Activated CD4-positive, alpha-beta T cell treated with anti-CD3 and anti-CD28 coated beads, Interleukin-2, amount 50 U/mL, for 48 hours (primary cell): Measurements from ENCODE around the gene USP53.
"Not testable (repeated sequence)": the region's sequence is repeated elsewhere in the genome, so short reads cannot be mapped to it uniquely, and the experiment has no call there.

ENCODE experiments used
- DNase-seq, 2 experiments: peaks; one replicate each; pipeline ENCODE4 v3.0.0-alpha.2; 2020

Gene USP53

DNA sequence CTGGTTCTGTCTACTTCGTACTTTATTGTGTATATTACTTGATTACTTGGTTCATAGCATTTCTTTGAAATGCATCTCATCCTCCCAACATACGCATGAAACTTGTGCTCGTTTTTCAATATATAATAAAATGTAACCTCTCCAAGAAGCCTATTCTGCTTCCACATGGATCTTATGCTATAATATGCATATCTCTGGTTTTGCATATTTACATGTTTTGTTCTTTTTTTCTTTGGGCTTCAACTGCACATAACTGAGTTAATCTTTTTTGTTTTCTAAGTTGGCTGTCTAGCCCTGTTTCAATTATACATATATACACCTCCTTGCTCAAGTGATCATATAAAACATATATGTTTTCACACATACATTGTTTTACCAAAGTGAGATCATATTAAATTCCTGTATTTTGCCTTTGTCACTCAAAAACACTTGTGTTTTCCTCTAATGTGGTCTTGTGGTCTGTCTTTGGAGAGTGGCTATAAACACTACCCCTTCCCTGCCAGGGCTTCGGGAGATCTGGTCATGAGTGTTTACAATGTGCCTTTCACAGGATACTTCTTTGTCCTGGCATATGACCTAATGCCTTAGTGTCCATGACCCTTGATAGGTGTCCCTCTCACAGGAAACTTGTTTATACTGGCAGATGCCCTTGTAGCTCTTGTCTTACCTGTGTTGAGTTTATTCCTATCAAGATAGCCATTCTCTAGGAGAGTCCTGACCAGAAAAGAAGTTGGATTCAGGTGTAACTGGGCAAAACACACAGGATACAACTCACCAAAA lies 17.6 kb downstream of the USP53 start:
- no peak for DNase-seq

DNA sequence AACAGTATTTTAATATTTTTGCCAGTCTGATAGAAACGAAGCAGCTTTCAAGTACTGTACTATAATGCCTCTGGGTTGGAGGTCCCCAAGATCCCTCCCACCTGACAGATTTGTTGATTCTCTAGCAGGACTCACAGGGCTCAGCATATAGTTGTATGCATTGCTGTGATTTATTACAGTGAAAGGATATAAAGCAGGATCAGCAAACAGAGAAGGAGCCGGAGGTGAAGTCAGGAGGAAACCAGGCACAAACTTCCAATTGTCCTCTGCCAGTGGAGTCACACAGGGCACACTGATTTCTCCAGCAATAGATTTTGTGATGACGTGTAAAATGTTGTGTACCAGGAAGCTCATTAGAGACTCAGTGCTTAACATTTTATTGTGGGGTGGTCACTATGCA lies 19.0 kb downstream of the USP53 start:
- no peak for DNase-seq

DNA sequence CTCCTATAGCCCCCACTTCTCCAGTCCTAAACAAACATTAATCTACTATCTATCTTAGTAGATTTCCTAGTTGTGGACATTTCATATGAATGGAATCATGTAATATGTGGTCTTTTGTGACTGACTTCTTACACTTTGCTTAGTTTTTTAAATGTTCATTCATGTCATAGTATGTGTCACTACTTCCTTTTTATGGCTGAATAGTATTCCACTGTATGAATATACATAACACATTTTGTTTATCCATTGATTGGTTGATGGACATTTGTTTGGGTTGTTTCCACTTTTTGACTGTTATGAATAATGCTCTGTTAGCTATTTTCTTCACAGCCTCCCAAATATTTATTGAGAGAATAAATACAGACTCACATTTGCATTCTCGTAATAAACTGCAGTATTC lies 19.8 kb downstream of the USP53 start:
- DNase-seq, result no peak

DNA sequence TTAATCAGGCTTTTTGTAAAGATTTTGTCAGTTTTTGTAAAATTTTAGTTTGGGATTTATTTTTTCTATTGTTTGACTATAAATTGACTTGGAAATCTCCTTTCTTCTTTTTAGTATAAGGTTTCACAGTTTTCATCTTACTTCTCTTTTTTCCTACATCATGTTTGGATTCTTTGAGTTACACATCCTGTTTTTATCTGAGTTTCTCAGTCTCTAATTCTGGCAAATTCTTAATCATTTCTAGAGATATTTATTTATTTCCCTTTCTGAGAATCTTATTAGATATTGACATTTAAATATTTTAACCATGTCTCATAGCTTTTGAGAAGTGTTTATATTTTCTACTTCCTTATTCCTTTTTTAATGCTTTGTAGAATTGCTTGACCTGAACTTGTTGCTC lies 20.7 kb downstream of the USP53 start:
- DNase-seq, result no peak

DNA sequence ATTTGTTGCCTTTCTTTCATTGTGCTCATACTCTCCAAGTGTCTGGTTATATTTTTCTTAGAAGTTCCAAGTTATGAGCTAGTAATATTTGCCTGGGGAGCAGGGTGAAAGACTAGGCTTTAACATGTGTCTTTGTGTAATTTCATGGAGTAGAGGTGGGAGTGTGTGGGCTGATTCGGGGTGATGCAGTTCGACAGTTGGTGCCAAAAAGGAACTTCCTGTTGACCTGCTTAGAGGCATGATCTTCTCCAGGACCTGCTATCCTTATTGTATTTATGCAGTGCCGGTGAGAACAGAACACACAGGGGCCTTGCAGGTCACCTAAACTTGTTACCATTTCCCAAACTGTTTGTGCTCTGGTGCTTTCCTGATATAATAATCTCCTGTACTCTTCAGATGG lies 21.2 kb downstream of the USP53 start:
- DNase-seq, result no peak

DNA sequence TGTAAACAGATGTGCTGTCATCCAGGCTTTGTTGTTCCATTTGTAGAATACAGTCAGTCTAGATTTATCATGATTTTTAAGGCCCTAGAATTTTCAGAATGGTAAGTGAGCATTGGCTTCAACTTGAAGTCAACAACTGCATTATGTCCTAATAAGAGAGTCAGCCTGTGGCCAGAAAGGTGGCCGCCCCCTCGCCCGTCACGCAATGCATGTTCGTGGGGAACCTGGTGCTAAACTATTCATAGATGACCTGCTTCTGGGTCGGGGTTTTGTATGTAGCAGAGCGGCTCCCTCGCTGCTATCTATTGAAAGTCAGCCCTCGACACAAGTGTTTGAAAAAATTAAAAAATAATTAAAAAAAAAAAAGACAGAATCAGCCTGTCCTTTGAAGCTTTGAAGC lies 24.7 kb downstream of the USP53 start:
- no peak for DNase-seq

DNA sequence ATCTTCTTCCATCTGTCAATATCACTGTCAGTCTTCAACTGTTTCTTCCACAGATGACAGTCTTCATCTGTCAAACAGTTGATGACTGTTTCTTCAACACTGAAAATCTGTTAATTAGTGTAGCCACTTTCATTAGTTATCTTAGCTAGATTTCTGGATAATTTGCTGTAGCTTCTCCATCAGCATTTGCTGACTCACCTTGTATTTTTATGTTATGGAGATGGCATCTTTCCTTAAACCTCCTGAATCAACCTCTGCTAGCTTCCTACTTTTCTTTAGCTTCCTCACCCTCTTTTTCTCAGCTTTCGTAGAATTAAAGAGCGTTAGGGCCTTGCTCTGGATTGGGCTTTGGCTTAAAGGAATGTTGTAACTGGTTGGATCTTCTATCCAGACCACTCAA lies 25.1 kb downstream of the USP53 start:
- no peak for DNase-seq

DNA sequence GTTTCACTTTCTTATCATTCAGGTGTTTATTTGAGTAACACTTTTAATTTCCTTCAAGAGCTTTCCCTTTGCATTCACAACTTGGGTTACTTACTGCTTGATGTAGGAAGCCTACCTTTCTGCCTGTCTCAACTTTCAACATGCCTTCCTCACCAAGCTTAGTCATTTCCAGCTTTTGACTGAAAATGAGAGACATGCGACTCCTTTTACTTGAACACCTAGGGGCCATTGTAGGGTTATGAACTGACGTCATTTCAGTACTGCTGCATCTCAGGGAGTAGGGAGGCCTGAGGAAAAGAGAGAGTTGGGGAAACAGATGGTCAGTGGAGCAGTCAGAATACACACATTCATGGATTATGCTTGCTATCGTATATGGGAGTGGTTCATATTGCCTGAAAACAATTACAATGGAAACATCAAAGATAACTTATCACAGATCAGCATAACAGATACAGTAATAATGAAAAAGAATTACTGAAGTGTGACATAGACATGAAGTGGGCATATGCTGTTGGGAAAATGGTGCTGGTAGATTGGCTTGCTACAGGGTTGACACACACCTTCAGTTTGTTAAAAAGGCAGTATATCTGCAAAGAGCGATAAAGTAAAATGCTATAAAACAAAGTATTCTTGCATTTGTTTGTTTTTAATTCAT lies 25.7 kb downstream of the USP53 start:
- DNase-seq, result peak in 1 of 2 experiments; percentile 7

DNA sequence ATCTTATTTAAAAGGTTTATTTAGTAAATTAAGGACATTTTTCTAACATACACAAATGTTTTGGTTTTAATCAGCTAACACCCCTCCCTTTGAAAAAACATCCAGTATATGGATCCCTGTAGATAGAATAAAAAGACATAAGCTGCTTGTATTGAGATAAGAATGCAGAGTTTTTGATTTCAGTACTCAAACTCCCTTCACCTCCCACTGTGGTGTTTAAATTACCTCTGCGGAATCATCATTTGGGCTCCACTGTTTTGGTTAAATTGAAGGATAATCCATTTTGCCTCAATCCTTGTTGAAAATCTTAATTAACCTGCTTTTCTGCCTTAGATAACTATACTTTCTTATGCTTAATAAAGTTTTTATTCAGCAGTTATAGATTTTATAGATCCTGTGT lies 27.6 kb downstream of the USP53 start:
- no peak for DNase-seq

DNA sequence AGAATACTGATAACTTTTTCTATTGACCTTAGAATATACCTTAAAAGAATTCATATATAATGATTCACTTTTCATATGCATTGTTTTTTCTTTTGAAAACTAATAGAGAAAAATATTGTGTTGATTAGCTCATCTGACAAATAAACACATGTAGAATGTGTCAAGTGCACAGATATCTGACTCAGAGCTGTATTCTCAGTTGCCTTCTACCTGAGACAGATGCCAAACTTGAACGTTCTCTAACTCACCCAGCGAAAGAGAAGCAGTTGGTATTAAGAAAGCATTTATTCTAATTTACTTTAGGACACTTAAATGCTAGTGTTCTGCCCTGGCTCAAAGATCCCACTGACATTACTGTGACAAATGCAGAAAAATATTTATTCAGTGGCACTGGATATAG lies 28.1 kb downstream of the USP53 start:
- no peak for DNase-seq

DNA sequence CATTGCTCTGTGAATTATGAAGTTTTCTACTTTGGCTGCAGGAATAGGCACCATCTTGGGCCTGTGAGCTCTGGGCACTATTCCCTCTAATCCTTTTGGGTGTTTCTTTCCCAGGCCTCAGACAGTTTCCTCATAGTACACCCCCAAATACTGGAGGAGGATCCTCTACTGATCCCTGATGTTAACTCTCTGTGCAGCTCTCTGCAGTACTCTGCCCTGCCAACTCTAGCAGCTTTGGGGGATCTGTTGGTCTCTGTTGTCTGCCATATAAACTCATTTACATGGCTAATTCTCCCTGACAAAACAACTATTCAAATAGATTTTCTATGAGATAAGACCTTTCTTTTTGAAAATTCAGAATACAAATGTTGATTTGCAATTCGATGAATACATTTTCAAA lies 29.9 kb downstream of the USP53 start:
- DNase-seq, result no peak

DNA sequence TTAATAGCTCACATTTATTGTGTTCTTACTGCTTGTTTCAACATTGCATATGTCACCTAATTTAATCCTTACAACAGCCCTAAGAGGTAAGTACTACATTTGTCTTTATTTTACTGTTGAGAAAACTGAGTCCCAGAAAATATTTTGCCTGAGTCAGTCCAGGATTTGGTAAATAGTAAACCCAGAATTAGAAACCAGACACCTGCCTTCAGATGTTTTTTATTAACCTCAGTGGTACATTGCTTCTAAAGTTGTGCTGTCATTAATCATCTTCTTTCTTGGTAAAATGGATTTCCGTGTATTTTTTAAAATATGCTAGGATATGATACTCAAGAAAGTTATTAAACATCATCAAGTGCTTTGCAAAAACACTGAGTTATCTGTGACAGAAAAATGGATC lies 31.4 kb downstream of the USP53 start:
- DNase-seq, result no peak

DNA sequence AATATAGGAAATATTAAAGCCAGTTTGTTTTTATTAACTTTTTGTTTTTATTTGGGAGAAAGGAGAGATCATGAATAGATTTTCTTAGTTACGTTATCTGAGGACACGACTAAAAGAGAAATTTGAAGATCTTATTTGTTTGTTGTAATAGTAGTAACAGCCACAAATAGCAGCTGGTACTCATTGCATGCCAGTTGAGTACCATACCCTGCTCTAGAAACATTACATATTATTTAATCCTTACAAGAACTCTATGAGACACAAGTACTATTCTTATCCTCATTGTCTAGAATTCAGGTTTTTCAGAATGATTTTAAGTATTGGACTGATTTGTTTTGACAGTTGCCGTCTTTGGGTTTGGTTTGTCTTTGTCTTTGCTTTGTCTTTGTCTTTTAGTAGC lies 31.8 kb downstream of the USP53 start:
- no peak for DNase-seq

DNA sequence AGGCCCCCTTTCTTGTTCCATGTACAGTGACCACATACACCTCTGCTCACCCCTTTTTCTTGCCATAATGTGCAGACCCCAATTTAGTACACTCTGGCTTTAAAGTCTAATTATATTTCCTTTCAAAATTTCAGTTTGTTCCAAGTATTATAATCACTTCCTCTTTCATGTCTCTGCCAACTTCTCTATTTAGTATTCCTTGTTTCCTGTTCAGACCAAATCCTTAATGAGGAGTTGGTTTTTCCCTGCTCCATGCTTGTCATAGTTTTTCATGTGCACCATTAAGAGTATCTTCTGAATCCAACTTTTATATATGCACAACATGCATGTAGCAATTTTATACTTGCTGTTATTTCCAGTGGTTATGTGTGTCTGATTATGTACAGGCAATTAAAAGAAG lies 32.3 kb downstream of the USP53 start:
- no peak for DNase-seq

DNA sequence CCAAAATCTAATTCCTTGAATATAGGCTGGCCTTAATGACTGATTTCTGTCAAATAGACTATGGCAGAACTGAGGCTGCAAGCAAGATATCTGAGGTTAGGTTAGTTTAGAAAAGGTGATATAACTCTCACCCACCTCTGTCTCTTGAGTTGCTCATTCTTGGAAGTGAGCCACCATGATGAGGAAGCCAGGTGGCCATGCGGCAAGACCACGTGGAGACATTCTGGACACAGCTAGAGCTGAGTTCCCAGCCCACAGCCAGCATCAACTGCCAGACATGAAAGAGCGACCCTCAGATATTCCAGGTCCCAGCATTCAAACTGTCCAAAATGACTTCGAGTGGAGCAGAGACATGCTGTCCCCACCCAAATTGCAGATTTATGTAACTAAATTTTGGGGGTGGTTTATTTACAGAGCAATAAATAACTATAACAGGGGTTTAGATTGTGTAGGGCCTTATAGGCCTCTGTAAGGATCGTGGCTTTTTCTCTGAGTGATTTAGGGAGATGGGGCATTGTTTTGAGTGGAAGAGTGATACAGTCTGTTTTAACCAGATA lies 33.7 kb downstream of the USP53 start:
- no peak for DNase-seq

DNA sequence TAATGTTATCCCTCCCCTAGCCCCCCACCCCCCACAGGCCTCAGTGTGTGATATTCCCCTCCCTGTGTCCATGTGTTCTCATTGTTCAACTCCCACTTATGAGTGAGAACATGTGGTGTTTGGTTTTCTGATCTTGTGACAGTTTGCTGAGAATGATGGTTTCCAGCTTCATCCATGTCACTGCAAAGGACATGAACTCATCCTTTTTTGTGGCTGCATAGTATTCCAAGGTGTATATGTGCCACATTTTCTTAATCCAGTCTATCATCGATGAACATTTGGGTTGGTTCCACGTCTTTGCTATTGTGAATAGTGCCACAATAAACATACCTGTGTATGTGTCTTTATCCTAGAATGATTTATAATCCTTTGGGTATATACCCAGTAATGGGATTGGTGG lies 38.5 kb downstream of the USP53 start:
- DNase-seq, result not testable (repeated sequence)

DNA sequence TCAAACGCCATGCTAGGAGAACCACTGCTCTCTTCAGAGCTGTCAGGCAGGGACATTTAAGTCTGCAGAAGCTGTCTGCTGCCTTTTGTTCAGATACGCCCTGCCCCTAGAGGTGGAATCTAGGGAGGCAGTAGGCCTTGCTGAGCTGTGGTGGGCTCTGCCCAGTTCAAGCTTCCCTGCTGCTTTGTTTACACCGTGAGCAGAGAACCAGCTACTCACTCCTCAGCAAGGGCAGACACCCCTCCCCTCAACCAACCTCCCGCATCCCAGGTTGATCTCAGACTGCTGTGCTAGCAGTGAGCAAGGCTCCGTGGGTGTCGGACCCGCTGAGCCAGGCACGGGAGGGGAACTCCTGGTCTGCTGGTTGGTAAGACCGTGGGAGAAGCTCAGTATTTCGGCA lies 42.7 kb downstream of the USP53 start:
- DNase-seq, result not testable (repeated sequence)

DNA sequence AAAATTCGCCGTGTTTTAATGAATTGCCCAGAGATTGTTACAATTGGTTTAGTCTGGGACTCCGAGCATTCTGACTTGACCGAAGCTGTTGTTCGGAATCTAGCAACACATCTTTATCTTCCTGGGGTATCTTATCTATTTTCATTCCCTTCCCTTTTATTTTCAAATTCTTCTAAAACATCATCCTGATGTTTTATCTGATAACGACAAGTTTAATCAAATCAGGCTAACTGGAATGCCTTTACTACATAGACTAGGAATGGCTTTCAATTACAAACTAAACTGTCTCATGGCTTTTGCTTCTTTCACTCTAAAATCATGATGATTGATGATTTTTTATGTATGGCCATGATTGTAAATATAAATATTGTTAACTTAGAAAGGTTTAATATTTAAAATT lies 48.0 kb downstream of the USP53 start:
- DNase-seq, result no peak

DNA sequence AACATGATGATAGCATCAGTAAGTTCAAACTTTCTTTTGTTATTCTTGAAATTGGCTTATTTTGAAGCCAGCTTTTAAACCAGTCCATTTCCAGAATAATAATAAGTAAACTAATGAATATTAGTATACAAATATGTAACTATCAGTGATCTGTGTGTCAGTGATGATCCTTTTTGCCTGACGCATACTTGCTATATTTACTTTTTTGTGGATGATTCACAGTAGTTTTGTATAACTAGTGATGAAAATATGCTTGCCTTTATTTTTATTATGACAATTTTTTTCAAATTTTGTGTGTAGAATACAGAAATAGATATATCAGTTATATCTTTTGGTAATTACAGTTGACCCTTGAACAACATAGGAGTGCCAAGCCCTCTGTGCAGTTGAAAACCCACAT lies 49.5 kb downstream of the USP53 start:
- no peak for DNase-seq

DNA sequence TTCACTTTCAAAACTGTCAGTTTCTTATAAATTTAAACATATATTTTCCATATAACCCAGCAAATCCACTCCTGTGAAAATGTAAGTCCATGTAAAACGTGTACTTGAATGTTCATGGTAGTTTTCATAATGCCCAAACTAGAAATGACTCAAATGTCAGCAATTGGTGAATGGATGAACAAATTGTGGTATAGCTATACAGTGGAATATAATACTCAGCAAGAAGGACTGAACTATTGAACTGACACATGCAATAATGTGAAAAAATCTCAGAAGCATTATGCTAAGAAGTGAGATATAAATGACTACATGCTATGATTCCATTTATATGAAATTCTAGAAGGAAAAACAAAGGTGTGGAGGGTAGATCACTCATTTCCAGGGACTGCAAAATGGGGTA lies 52.2 kb downstream of the USP53 start:
- DNase-seq, result no peak

DNA sequence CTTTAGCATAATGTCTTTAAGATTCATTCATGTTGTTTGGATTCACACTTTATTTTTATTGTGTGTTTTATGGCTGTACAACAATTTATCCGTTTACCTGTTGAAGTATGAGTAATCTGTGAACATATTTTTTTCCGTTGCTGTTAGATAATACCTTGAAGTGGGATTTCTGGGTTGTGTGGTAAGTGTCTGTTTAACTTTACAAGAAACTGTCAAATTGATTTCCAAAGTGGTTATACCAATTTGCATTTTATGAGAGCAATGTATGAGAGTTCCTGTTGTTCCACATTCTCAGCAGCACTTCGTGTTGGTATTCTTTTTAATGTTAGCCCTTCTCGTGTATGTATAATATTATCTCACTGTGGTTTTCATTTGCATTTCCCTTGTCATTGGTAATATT lies 53.6 kb downstream of the USP53 start:
- DNase-seq, result no peak

DNA sequence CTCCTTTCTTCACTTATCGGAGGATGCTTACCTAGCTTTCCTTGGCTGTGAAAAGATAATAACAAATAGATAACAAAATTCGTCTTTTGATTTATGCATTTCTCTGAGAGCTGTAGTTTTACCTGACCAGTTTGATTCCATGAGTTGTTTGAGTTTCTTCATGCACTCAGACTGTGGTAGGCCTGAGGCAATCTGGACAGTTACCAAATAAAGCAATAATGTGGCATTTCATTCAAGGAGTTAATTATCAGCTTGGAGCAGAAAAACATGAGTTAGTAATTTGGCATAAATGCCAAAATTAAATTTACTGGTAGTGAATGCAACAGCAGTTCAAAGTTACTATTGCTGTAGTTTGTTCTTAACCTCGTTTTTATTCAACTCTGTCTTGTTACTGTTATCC lies 56.0 kb downstream of the USP53 start:
- DNase-seq, result no peak

DNA sequence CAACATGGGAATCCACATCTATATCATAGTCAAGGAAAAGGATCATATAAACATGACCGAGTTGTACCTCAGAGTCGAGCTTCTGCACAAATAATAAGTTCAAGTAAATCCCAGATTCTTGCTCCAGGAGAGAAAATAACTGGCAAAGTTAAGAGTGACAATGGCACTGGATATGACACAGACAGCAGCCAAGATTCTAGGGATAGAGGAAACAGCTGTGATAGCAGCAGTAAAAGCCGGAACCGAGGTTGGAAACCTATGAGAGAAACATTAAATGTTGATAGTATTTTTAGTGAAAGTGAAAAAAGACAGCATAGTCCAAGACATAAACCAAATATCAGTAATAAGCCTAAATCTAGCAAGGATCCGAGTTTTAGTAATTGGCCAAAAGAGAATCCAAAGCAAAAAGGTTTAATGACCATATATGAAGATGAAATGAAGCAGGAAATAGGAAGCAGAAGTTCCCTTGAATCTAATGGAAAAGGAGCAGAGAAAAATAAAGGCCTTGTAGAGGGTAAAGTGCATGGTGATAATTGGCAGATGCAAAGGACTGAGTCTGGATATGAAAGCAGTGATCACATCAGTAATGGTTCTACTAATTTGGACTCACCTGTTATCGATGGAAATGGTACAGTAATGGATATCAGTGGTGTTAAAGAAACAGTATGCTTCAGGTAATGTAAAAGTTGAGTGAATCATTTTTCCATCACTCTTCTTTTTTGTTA lies 59.0 kb downstream of the USP53 start:
- DNase-seq, result no peak

DNA sequence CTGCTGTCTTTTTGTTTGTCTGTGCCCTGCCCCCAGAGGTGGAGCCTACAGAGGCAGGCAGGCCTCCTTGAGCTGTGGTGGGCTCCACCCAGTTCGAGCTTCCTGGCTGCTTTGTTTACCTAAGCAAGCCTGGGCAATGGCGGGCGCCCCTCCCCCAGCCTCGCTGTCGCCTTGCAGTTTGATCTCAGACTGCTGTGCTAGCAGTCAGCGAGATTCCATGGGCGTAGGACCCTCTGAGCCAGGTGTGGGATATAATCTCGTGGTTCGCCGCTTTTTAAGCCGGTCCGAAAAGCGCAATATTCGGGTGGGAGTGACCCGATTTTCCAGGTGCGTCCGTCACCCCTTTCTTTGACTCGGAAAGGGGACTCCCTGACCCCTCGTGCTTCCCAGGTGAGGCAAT lies 67.0 kb downstream of the USP53 start:
- DNase-seq, result not testable (repeated sequence)
